Panc1 (cell line): ENCODE measurements around the gene LACC1. TPM values are rescaled to one million over a fixed set of nuclear protein-coding genes. Genes with fewer than 3 reads are reported as not detected.

Experiments
- ATAC-seq: fragments of 200-7000 bp; cut with Tn5 transposase; 2 replicates; pipeline ENCODE4 v1.9.1; 2020; ENCODE audit warnings: mild to moderate bottlenecking, moderate library complexity
- BruUV-seq: library from RNA; stranded (reverse); fragments of 400-500 nt; replicated peaks from 2 replicates; lab custom pipeline; 2021; lab: Mats Ljungman, UMichigan
- CTCF ChIA-PET: fragments of 300-600 bp; sonication (Branson Sonifier 250); formaldehyde crosslinking; loops from one replicate; lab custom pipeline; 2022; ENCODE audit warnings: antibody characterized with exemption; lab: Charles Lee
- POLR2A ChIA-PET: fragments of 300-600 bp; sonication (Branson Sonifier 250); formaldehyde crosslinking; loops from one replicate; lab custom pipeline; 2022; ENCODE audit warnings: antibody characterized with exemption; lab: Charles Lee
- DNase-seq: peaks from one replicate; pipeline ENCODE4 v3.0.0-alpha.2; 2010; ENCODE audit warnings: low read depth, low spot score
- H3K27ac ChIP-seq: 2 replicates; pipeline ENCODE4 v1.5.1; 2011; ENCODE audit warnings: mild to moderate bottlenecking, low read length, inconsistent platforms
- H3K27me3 ChIP-seq: fragments of 200-500 bp; sonication (Bioruptor generic); 2 replicates; pipeline ENCODE4 v1.6.0; 2014; ENCODE audit warnings: low read length, inconsistent platforms; ENCODE audit not compliant: control insufficient read depth, insufficient read depth
- H3K36me3 ChIP-seq: fragments of 200-500 bp; sonication (Bioruptor generic); 2 replicates; pipeline ENCODE4 v1.5.1; 2014; ENCODE audit warnings: inconsistent platforms, mild to moderate bottlenecking, low read length, moderate library complexity; ENCODE audit not compliant: control insufficient read depth, insufficient read depth
- H3K4me1 ChIP-seq: 2 replicates; pipeline ENCODE4 v1.5.1; 2011; ENCODE audit warnings: inconsistent platforms, mild to moderate bottlenecking, low read length, moderate library complexity; ENCODE audit not compliant: control insufficient read depth, insufficient read depth
- H3K4me3 ChIP-seq, 2 experiments: 2 replicates each; pipeline ENCODE4 v1.5.1; 2011 to 2012; ENCODE audit warnings: low read depth in 2 of 2, low read length in 2 of 2, mild to moderate bottlenecking in 2 of 2, inconsistent platforms in 1 of 2, moderate library complexity in 1 of 2
- H3K9me3 ChIP-seq: fragments of 200-500 bp; sonication (Bioruptor generic); 2 replicates; pipeline ENCODE4 v1.5.1; 2014; ENCODE audit warnings: low read depth, mild to moderate bottlenecking, inconsistent platforms, low read length, moderate library complexity; ENCODE audit not compliant: control insufficient read depth, insufficient read depth
- POLR2AphosphoS5 ChIP-seq: IDR thresholded peaks from 2 replicates; pipeline ENCODE4 v1.6.1; 2012; ENCODE audit warnings: mild to moderate bottlenecking, low read depth, low read length, moderate library complexity
- SIN3A ChIP-seq: IDR thresholded peaks from 2 replicates; pipeline ENCODE4 v1.6.1; 2012; ENCODE audit warnings: low read depth, mild to moderate bottlenecking, low read length, moderate library complexity, borderline replicate concordance; ENCODE audit not compliant: insufficient read depth
- TCF7L2 ChIP-seq: IDR thresholded peaks from 2 replicates; pipeline ENCODE4 v1.6.1; 2011; ENCODE audit warnings: mild to moderate bottlenecking, low read depth, low read length, inconsistent platforms
- in situ Hi-C: cut with HindIII; loops from 2 replicates; pipeline ENCODE4 v1.10.0; 2016; ENCODE audit warnings: low sequenced_read_pairs, low pct_unique_long_range_greater_than_20kb
- intact Hi-C: fragments of 100-400 bp; cut with micrococcal nuclease; formaldehyde crosslinking; loops from one replicate; pipeline ENCODE4 v1.10.0; 2022; ENCODE audit not compliant: unreplicated experiment
- total RNA-seq: library from RNA; stranded (reverse); gene quantifications from one replicate; pipeline ENCODE4 v1.2.1, GENCODE V29; 2021; ENCODE audit not compliant: unreplicated experiment
- TF ChIP-seq, protein P1 (sequence below), 2 experiments: IDR thresholded peaks; 2 replicates each; pipeline ENCODE4 v1.6.1; 2011 to 2012; ENCODE audit warnings: low read depth in 2 of 2, control low read depth in 1 of 2, low read length in 1 of 2, mild to moderate bottlenecking in 1 of 2, moderate library complexity in 1 of 2; ENCODE audit not compliant: insufficient read depth in 1 of 2
- TF ChIP-seq, protein P2 (sequence below): fragments of 450-650 bp; IDR thresholded peaks from 2 replicates; pipeline ENCODE4 v1.5.1; 2017; ENCODE audit warnings: mild to moderate bottlenecking

LACC1 gene
- total RNA-seq, 1 experiment from 2014 or later: 2.1 TPM

GRCh38 chr13:43831088-43831487 is 48.6 kb upstream of the LACC1 start:
- CTCF ChIA-PET: no interaction called here
- Histone ChIP-seq H3K9me3 (no peaks in the 10 kb centered on the region), H3K4me1 (no peaks in the 10 kb centered on the region), H3K27me3 (no peaks in the 10 kb centered on the region), H3K36me3 (no peaks in the 10 kb centered on the region), H3K4me3 (no peak overlapping the region), H3K27ac (no peak overlapping the region)
- in situ Hi-C loops (no loop called here), intact Hi-C loops (no loop called here)
- ATAC-seq: no peak
- POLR2A ChIA-PET: no interaction called here
- no peak for DNase-seq
- BruUV-seq: no TSS peak
- TF ChIP-seq, protein P1, sequence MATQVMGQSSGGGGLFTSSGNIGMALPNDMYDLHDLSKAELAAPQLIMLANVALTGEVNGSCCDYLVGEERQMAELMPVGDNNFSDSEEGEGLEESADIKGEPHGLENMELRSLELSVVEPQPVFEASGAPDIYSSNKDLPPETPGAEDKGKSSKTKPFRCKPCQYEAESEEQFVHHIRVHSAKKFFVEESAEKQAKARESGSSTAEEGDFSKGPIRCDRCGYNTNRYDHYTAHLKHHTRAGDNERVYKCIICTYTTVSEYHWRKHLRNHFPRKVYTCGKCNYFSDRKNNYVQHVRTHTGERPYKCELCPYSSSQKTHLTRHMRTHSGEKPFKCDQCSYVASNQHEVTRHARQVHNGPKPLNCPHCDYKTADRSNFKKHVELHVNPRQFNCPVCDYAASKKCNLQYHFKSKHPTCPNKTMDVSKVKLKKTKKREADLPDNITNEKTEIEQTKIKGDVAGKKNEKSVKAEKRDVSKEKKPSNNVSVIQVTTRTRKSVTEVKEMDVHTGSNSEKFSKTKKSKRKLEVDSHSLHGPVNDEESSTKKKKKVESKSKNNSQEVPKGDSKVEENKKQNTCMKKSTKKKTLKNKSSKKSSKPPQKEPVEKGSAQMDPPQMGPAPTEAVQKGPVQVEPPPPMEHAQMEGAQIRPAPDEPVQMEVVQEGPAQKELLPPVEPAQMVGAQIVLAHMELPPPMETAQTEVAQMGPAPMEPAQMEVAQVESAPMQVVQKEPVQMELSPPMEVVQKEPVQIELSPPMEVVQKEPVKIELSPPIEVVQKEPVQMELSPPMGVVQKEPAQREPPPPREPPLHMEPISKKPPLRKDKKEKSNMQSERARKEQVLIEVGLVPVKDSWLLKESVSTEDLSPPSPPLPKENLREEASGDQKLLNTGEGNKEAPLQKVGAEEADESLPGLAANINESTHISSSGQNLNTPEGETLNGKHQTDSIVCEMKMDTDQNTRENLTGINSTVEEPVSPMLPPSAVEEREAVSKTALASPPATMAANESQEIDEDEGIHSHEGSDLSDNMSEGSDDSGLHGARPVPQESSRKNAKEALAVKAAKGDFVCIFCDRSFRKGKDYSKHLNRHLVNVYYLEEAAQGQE (IDR thresholded peaks at IDR 0.05; ENCODE audit: insufficient read depth in 1 of 2, low read depth in 2 of 2, low read length in 1 of 2): no peak
- TF ChIP-seq TCF7L2 (no peak), SIN3A (no peak), POLR2AphosphoS5 (no peak)
- TF ChIP-seq, protein P2, sequence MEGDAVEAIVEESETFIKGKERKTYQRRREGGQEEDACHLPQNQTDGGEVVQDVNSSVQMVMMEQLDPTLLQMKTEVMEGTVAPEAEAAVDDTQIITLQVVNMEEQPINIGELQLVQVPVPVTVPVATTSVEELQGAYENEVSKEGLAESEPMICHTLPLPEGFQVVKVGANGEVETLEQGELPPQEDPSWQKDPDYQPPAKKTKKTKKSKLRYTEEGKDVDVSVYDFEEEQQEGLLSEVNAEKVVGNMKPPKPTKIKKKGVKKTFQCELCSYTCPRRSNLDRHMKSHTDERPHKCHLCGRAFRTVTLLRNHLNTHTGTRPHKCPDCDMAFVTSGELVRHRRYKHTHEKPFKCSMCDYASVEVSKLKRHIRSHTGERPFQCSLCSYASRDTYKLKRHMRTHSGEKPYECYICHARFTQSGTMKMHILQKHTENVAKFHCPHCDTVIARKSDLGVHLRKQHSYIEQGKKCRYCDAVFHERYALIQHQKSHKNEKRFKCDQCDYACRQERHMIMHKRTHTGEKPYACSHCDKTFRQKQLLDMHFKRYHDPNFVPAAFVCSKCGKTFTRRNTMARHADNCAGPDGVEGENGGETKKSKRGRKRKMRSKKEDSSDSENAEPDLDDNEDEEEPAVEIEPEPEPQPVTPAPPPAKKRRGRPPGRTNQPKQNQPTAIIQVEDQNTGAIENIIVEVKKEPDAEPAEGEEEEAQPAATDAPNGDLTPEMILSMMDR: no peak

DNA sequence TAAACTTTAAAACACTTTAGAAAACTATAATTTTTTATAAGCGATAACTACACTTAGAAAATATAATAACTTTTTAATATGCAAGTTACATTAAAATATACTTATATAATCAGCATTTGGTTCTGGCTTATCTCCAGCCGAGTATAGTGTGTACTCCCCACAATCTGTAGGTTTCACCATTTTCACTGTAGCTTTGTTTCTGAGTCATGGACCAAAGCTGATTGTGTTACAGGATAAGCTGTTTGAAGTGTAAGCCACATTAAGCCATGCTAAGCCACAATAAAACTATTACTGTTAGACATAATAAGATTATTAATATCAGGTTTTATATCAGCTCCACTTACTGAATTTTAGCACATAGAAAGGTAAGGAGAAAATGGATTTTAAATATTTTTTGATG is 44.0 kb upstream of the LACC1 start:
- ATAC-seq (no peak), DNase-seq (no peak)
- Histone ChIP-seq H3K36me3 (no peaks in the 10 kb centered on the region), H3K4me3 (no peak overlapping the region), H3K4me1 (no peaks in the 10 kb centered on the region), H3K27ac (no peak overlapping the region), H3K27me3 (no peaks in the 10 kb centered on the region), H3K9me3 (no peaks in the 10 kb centered on the region)
- ChIA-PET POLR2A (no interaction called here), CTCF (no interaction called here)
- in situ Hi-C loops: no loop called here
- intact Hi-C loops: no loop called here
- TF ChIP-seq, protein P2: no peak
- no peak for TF ChIP-seq SIN3A
- BruUV-seq: no TSS peak
